RWPE2 (cell line): ENCODE measurements around the gene ANKEF1.

Experiments used
- ATAC-seq: fragments of 200-7000 bp; cut with Tn5 transposase; 3 replicates; pipeline ENCODE4 v1.9.1; 2021; ENCODE audit warnings: low read depth
- DNase-seq: peaks from one replicate; pipeline ENCODE4 v3.0.0-alpha.2; 2020; ENCODE audit warnings: low spot score
- H3K27ac ChIP-seq: fragments of 450-650 bp; 2 replicates; pipeline ENCODE4 v1.5.1; 2017; ENCODE audit warnings: mild to moderate bottlenecking; ENCODE audit not compliant: poor library complexity, severe bottlenecking
- H3K27me3 ChIP-seq: fragments of 250-450 bp; sonication (Bioruptor Pico); 2 replicates; pipeline ENCODE4 v1.5.1; 2021; ENCODE audit warnings: mild to moderate bottlenecking, moderate library complexity; ENCODE audit not compliant: insufficient read depth, poor library complexity, severe bottlenecking
- H3K36me3 ChIP-seq: fragments of 250-450 bp; sonication (Bioruptor Pico); 2 replicates; pipeline ENCODE4 v1.5.1; 2020; ENCODE audit warnings: low read depth, mild to moderate bottlenecking, moderate library complexity
- H3K4me1 ChIP-seq: fragments of 250-450 bp; sonication (Bioruptor Pico); 2 replicates; pipeline ENCODE4 v1.5.1; 2021; ENCODE audit warnings: mild to moderate bottlenecking, moderate library complexity; ENCODE audit not compliant: insufficient read depth, poor library complexity, severe bottlenecking
- H3K4me3 ChIP-seq: fragments of 250-450 bp; sonication (Bioruptor Pico); 2 replicates; pipeline ENCODE4 v1.5.1; 2021; ENCODE audit warnings: mild to moderate bottlenecking, moderate library complexity; ENCODE audit not compliant: severe bottlenecking
- H3K9me3 ChIP-seq: fragments of 250-450 bp; sonication (Bioruptor Pico); 2 replicates; pipeline ENCODE4 v1.5.1; 2021; ENCODE audit warnings: mild to moderate bottlenecking, moderate library complexity; ENCODE audit not compliant: severe bottlenecking
- TF ChIP-seq, protein P1 (sequence below): fragments of 450-650 bp; IDR thresholded peaks from one replicate; pipeline ENCODE4 v1.5.1; 2017; ENCODE audit warnings: mild to moderate bottlenecking, moderate library complexity; ENCODE audit not compliant: poor library complexity, severe bottlenecking

Gene ANKEF1

DNA sequence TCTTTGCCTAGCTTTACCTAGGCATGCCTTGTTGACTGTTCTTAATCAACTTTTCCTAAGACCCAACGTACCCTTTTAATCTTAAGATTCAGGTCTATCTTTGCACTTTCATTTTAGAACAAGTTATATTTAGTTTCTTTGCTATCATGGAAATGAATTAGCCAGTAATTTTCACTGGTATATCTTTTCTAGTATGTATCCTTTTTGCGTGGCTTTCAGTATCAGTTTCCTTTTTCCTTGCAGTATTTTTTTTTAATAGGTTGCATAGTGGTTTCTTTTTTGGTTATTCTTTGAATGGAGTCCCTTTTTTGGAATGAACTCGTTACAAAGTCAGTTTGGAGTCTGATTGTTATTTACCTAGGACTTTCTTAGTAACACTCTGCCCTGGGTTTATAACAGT, 7.3 kb downstream of the ANKEF1 start:
- Histone ChIP-seq H3K27ac (no peak overlapping the region), H3K27me3 (no peaks in the 10 kb centered on the region), H3K4me1 (peaks cover 10% of the 10 kb centered on the region), H3K36me3 (peaks cover 26% of the 10 kb centered on the region), H3K4me3 (no peak overlapping the region), H3K9me3 (no peaks in the 10 kb centered on the region)
- TF ChIP-seq, protein P1, sequence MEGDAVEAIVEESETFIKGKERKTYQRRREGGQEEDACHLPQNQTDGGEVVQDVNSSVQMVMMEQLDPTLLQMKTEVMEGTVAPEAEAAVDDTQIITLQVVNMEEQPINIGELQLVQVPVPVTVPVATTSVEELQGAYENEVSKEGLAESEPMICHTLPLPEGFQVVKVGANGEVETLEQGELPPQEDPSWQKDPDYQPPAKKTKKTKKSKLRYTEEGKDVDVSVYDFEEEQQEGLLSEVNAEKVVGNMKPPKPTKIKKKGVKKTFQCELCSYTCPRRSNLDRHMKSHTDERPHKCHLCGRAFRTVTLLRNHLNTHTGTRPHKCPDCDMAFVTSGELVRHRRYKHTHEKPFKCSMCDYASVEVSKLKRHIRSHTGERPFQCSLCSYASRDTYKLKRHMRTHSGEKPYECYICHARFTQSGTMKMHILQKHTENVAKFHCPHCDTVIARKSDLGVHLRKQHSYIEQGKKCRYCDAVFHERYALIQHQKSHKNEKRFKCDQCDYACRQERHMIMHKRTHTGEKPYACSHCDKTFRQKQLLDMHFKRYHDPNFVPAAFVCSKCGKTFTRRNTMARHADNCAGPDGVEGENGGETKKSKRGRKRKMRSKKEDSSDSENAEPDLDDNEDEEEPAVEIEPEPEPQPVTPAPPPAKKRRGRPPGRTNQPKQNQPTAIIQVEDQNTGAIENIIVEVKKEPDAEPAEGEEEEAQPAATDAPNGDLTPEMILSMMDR = no peak
- DNase-seq (no peak), ATAC-seq (no peak)

DNA sequence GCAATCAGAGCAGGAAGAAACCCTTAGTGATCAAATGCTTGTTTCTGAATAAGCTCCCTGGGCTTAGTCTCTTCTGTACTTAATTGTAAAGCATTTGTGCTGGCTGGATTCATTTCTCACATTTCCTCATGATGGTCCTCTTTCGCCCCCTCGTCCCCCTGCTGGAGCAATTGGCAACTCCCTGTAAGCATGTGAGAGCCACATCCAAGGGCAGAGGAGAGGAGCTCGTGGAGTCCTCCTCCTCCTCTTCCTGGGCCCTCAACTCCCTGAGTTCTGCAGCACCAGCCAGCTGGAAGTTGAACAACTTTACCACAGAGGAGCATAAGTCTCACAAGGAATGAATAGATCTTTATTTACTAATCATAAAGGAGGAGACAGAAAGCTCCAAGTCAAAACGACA, 12.6 kb downstream of the ANKEF1 start:
- ATAC-seq (peak; percentile 59; the same call in 2 of the 3 replicates), DNase-seq (no peak)
- peaks cover 15% of the 10 kb centered on the region for H3K36me3 ChIP-seq
- no peak overlapping the region for H3K27ac ChIP-seq
- no peaks in the 10 kb centered on the region for H3K9me3 ChIP-seq
- TF ChIP-seq, protein P1 = peak; percentile 27
- no peak overlapping the region for H3K4me3 ChIP-seq
- no peaks in the 10 kb centered on the region for H3K27me3 ChIP-seq
- no peaks in the 10 kb centered on the region for H3K4me1 ChIP-seq

DNA sequence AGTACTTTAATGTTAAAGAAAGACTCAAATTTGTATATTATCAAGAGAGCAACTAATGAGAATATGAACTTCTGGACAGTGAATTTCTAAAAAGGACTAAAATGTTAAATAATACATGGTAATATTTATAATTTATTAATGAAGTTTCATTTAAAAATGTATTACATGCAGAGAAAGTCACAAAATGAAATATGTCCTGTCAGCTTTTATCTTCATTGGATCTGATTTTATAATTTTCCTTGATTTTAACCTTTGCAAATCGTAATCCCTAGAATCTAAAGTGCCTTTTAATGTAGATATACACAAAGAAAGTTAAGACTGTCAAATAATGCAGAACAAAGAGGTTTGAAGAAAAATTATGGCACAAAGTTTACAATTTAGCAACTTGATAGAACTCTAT, 16.4 kb downstream of the ANKEF1 start:
- Histone ChIP-seq H3K36me3 (peaks cover 5% of the 10 kb centered on the region; the same call in 1 of the 2 replicates), H3K9me3 (no peaks in the 10 kb centered on the region), H3K4me1 (no peaks in the 10 kb centered on the region), H3K27me3 (no peaks in the 10 kb centered on the region), H3K4me3 (no peak overlapping the region), H3K27ac (no peak overlapping the region)
- TF ChIP-seq, protein P1 = no peak
- ATAC-seq (no peak), DNase-seq (no peak)

DNA sequence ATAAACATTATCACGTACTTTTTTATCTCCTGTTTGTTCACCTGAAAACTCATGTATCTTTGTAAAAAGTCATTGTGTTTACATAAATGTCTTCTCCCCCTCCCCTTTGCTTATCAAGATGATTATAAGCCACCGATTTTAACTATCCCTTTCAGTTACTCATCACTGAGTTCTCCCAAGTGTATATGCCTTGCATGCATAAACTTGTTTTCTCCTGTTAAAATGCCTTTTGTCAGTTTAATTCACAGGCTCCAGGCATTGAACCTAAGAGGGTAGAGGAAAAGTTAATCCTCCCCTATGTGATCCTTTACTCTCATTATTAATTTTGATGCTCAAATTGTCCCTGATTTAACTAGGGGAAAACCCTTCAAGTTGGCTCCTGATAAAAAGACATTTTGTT, 24.2 kb downstream of the ANKEF1 start:
- TF ChIP-seq, protein P1 = no peak
- H3K9me3 ChIP-seq = no peaks in the 10 kb centered on the region
- H3K4me3 ChIP-seq = no peak overlapping the region
- H3K27ac ChIP-seq = no peak overlapping the region
- H3K36me3 ChIP-seq = no peaks in the 10 kb centered on the region
- ATAC-seq (peak; percentile 74), DNase-seq (no peak)
- H3K4me1 ChIP-seq = peaks cover 10% of the 10 kb centered on the region
- H3K27me3 ChIP-seq = no peaks in the 10 kb centered on the region

DNA sequence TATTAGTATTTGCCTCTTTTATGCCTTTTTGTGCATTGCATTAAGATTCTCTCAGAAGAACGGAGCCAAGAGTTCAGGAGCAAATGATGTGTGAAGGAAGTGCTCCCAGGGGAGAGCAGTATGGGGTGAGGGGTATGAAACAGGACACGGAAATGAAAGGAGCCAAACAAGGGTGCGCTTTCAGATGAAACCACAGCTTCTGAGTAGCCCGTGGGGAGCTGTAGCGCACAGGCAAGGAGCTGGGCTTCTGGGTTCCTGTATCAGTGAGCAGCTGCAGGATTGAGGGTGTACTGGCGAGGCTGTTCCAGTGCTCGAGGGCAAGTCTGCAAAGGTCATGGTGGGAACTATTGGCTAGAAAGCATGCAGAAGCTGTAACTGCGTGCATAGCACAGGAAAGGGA, 25.4 kb downstream of the ANKEF1 start:
- H3K36me3 ChIP-seq = no peaks in the 10 kb centered on the region
- H3K4me3 ChIP-seq = no peak overlapping the region
- no peaks in the 10 kb centered on the region for H3K9me3 ChIP-seq
- no peak for DNase-seq
- H3K4me1 ChIP-seq = peaks cover 10% of the 10 kb centered on the region
- no peaks in the 10 kb centered on the region for H3K27me3 ChIP-seq
- ATAC-seq = no peak
- TF ChIP-seq, protein P1 = no peak
- H3K27ac ChIP-seq = no peak overlapping the region
